Activated CD4-positive, alpha-beta memory T cell treated with anti-CD3 and anti-CD28 coated beads for 36 hours (primary cell): ENCODE measurements around the gene RALY. TPM values are rescaled to one million over a fixed set of nuclear protein-coding genes. Genes with fewer than 3 reads are reported as not detected.

Experiments used
- CTCF ChIA-PET: fragments of 350-600 bp; sonication (Branson Sonifier 250); formaldehyde crosslinking; loops from one replicate; lab custom pipeline; 2021; ENCODE audit warnings: antibody characterized with exemption, inconsistent platforms; lab: Charles Lee
- POLR2A ChIA-PET: fragments of 350-600 bp; sonication (Branson Sonifier 250); formaldehyde crosslinking; loops from one replicate; lab custom pipeline; 2021; ENCODE audit warnings: antibody characterized with exemption; lab: Charles Lee
- DNase-seq: peaks from one replicate; pipeline ENCODE4 v3.0.0-alpha.2; 2020
- H3K27ac Mint-ChIP-seq: one replicate; pipeline ENCODE4 v1.8.0; 2021; ENCODE audit warnings: mixed read lengths
- H3K27me3 Mint-ChIP-seq: one replicate; pipeline ENCODE4 v1.8.0; 2021; ENCODE audit warnings: mixed read lengths
- H3K36me3 Mint-ChIP-seq: one replicate; pipeline ENCODE4 v1.8.0; 2021; ENCODE audit warnings: mixed read lengths
- H3K4me1 Mint-ChIP-seq: one replicate; pipeline ENCODE4 v1.8.0; 2021; ENCODE audit warnings: low read depth, mixed read lengths
- H3K4me3 Mint-ChIP-seq: one replicate; pipeline ENCODE4 v1.8.0; 2021; ENCODE audit warnings: mild to moderate bottlenecking, mixed read lengths
- H3K9me3 Mint-ChIP-seq: one replicate; pipeline ENCODE4 v1.8.0; 2021; ENCODE audit warnings: mixed read lengths
- intact Hi-C: fragments of 100-400 bp; cut with micrococcal nuclease; formaldehyde crosslinking; loops from one replicate; pipeline ENCODE4 v1.15.1; 2023
- total RNA-seq, 2 experiments: library from RNA; stranded (reverse); gene quantifications; one replicate each; pipeline ENCODE4 v1.2.3, GENCODE V29; 2021

The RALY gene
- total RNA-seq, 2 experiments from 2014 or later = 149 to 159 TPM

- intact Hi-C loops = no loop called here
- H3K27ac Mint-ChIP-seq = no peak overlapping the region
- H3K9me3 Mint-ChIP-seq = no peaks in the 10 kb centered on the region
- POLR2A ChIA-PET = no interaction called here
- H3K4me1 Mint-ChIP-seq = peaks cover 10% of the 10 kb centered on the region
- H3K27me3 Mint-ChIP-seq = no peaks in the 10 kb centered on the region
- H3K4me3 Mint-ChIP-seq = no peak overlapping the region
- CTCF ChIA-PET = no interaction called here
- DNase-seq = no peak
- peaks cover 32% of the 10 kb centered on the region for H3K36me3 Mint-ChIP-seq
Measured at GRCh38 chr20:34085544-34086040, 91.9 kb downstream of the RALY start.

GRCh38 chr20:34088305-34089174 lies 94.8 kb downstream of the RALY start:
- H3K36me3 Mint-ChIP-seq = peaks cover 48% of the 10 kb centered on the region
- no peak for DNase-seq
- no peaks in the 10 kb centered on the region for H3K9me3 Mint-ChIP-seq
- peak overlapping the region; percentile 31 for H3K27ac Mint-ChIP-seq
- ChIA-PET POLR2A (interaction anchor here (1.2 kb wide), 1 partner anchor 20 kb away, joined by 3 read pairs; no protein-coding TSS in a partner anchor), CTCF (no interaction called here)
- no peak overlapping the region for H3K4me3 Mint-ChIP-seq
- peaks cover 13% of the 10 kb centered on the region for H3K4me1 Mint-ChIP-seq
- H3K27me3 Mint-ChIP-seq = no peaks in the 10 kb centered on the region
- intact Hi-C loops = no loop called here

- ChIA-PET POLR2A (interaction anchor here (0.8 to 1.2 kb wide), 2 partner anchors 11 to 19 kb away, joined by 3 read pairs; no protein-coding TSS in a partner anchor), CTCF (no interaction called here)
- peaks cover 16% of the 10 kb centered on the region for H3K4me1 Mint-ChIP-seq
- intact Hi-C loops = no loop called here
- peak overlapping the region; percentile 21 for H3K27ac Mint-ChIP-seq
- no peak overlapping the region for H3K4me3 Mint-ChIP-seq
- H3K9me3 Mint-ChIP-seq = no peaks in the 10 kb centered on the region
- no peak for DNase-seq
- H3K27me3 Mint-ChIP-seq = no peaks in the 10 kb centered on the region
- H3K36me3 Mint-ChIP-seq = peaks cover 52% of the 10 kb centered on the region
Measured at GRCh38 chr20:34089175-34089479, 95.4 kb downstream of the RALY start.

GRCh38 chr20:34089655-34090345 lies 96.1 kb downstream of the RALY start:
- ChIA-PET CTCF (interaction anchor here (0.9 kb wide), 1 partner anchor 40 kb away, joined by 3 read pairs; no protein-coding TSS in a partner anchor), POLR2A (interaction anchor here (0.8 to 1.2 kb wide), 2 partner anchors 10 to 19 kb away, joined by 3 read pairs; no protein-coding TSS in a partner anchor)
- DNase-seq = no peak
- Mint-ChIP-seq H3K4me1 (peaks cover 16% of the 10 kb centered on the region), H3K36me3 (peaks cover 55% of the 10 kb centered on the region), H3K27ac (no peak overlapping the region), H3K4me3 (no peak overlapping the region), H3K27me3 (no peaks in the 10 kb centered on the region), H3K9me3 (no peaks in the 10 kb centered on the region)
- intact Hi-C loops = no loop called here

GRCh38 chr20:34090645-34091044 lies 96.9 kb downstream of the RALY start:
- Mint-ChIP-seq H3K4me3 (no peak overlapping the region), H3K27me3 (no peaks in the 10 kb centered on the region), H3K9me3 (no peaks in the 10 kb centered on the region), H3K27ac (peak overlapping the region; percentile 21), H3K4me1 (peaks cover 16% of the 10 kb centered on the region), H3K36me3 (peaks cover 53% of the 10 kb centered on the region)
- intact Hi-C loops = no loop called here
- ChIA-PET CTCF (no interaction called here), POLR2A (interaction anchor here (0.6 kb wide), 1 partner anchor 21 kb away, joined by 4 read pairs; no protein-coding TSS in a partner anchor)
- DNase-seq = no peak

GRCh38 chr20:34091637-34092200 lies 98.0 kb downstream of the RALY start:
- intact Hi-C loops = no loop called here
- peak overlapping the region; percentile 54 for H3K27ac Mint-ChIP-seq
- H3K4me3 Mint-ChIP-seq = no peak overlapping the region
- ChIA-PET POLR2A (interaction anchor here (1.1 to 1.6 kb wide), 2 partner anchors 14 to 16 kb away, joined by 4 to 5 read pairs; no protein-coding TSS in a partner anchor), CTCF (interaction anchor here (0.7 to 1.7 kb wide), 2 partner anchors 177 to 211 kb away, joined by 3 to 6 read pairs; partner anchors contain the start of gene AHCY)
- H3K27me3 Mint-ChIP-seq = no peaks in the 10 kb centered on the region
- no peaks in the 10 kb centered on the region for H3K9me3 Mint-ChIP-seq
- DNase-seq = no peak
- peaks cover 16% of the 10 kb centered on the region for H3K4me1 Mint-ChIP-seq
- peaks cover 63% of the 10 kb centered on the region for H3K36me3 Mint-ChIP-seq

- intact Hi-C loops = no loop called here
- Mint-ChIP-seq H3K4me3 (no peak overlapping the region), H3K36me3 (peaks cover 66% of the 10 kb centered on the region), H3K9me3 (no peaks in the 10 kb centered on the region), H3K27ac (no peak overlapping the region), H3K4me1 (peaks cover 7% of the 10 kb centered on the region), H3K27me3 (no peaks in the 10 kb centered on the region)
- ChIA-PET CTCF (interaction anchor here (0.8 to 1.1 kb wide), 3 partner anchors 24 to 179 kb away, joined by 3 read pairs; no protein-coding TSS in a partner anchor), POLR2A (interaction anchor here (0.6 kb wide), 1 partner anchor 18 kb away, joined by 3 read pairs; the partner anchor contains the start of gene EIF2S2)
- no peak for DNase-seq
Measured at GRCh38 chr20:34093895-34094294, 100.2 kb downstream of the RALY start.

GRCh38 chr20:34095825-34096224 lies 102.1 kb downstream of the RALY start:
- no peak for DNase-seq
- POLR2A ChIA-PET = interaction anchor here (1.2 kb wide), 1 partner anchor 9 kb away, joined by 3 read pairs; no protein-coding TSS in a partner anchor
- H3K4me3 Mint-ChIP-seq = no peak overlapping the region
- intact Hi-C loops = no loop called here
- no peak overlapping the region for H3K27ac Mint-ChIP-seq
- no peaks in the 10 kb centered on the region for H3K9me3 Mint-ChIP-seq
- peaks cover 11% of the 10 kb centered on the region for H3K4me1 Mint-ChIP-seq
- no peaks in the 10 kb centered on the region for H3K27me3 Mint-ChIP-seq
- CTCF ChIA-PET = no interaction called here
- H3K36me3 Mint-ChIP-seq = peaks cover 65% of the 10 kb centered on the region

- POLR2A ChIA-PET = interaction anchor here (1.3 kb wide), 1 partner anchor 12 kb away, joined by 4 read pairs; no protein-coding TSS in a partner anchor
- Mint-ChIP-seq H3K4me3 (no peak overlapping the region), H3K36me3 (peaks cover 66% of the 10 kb centered on the region), H3K27me3 (no peaks in the 10 kb centered on the region), H3K27ac (peak overlapping the region; percentile 21), H3K4me1 (peaks cover 17% of the 10 kb centered on the region), H3K9me3 (no peaks in the 10 kb centered on the region)
- intact Hi-C loops = no loop called here
- CTCF ChIA-PET = no interaction called here
- no peak for DNase-seq
Measured at GRCh38 chr20:34096699-34097444, 103.2 kb downstream of the RALY start.

- ChIA-PET CTCF (interaction anchor here (0.6 kb wide), 1 partner anchor 698 kb away, joined by 6 read pairs; no protein-coding TSS in a partner anchor), POLR2A (interaction anchor here (1.3 kb wide), 1 partner anchor 10 kb away, joined by 4 read pairs; no protein-coding TSS in a partner anchor)
- H3K27ac Mint-ChIP-seq = no peak overlapping the region
- H3K27me3 Mint-ChIP-seq = no peaks in the 10 kb centered on the region
- H3K9me3 Mint-ChIP-seq = no peaks in the 10 kb centered on the region
- H3K4me1 Mint-ChIP-seq = peaks cover 30% of the 10 kb centered on the region
- no peak overlapping the region for H3K4me3 Mint-ChIP-seq
- DNase-seq = no peak
- intact Hi-C loops = no loop called here
- peaks cover 69% of the 10 kb centered on the region for H3K36me3 Mint-ChIP-seq
Measured at GRCh38 chr20:34098570-34098969, 104.9 kb downstream of the RALY start.

GRCh38 chr20:34099675-34100074 lies 106.0 kb downstream of the RALY start:
- Mint-ChIP-seq H3K27ac (peak overlapping the region; percentile 10), H3K4me3 (no peak overlapping the region), H3K36me3 (peaks cover 72% of the 10 kb centered on the region), H3K4me1 (peaks cover 39% of the 10 kb centered on the region), H3K9me3 (no peaks in the 10 kb centered on the region), H3K27me3 (no peaks in the 10 kb centered on the region)
- POLR2A ChIA-PET = interaction anchor here (1.6 to 4.4 kb wide), 2 partner anchors 10 to 12 kb away, joined by 3 to 20 read pairs; partner anchors contain the start of gene EIF2S2
- intact Hi-C loops = no loop called here
- DNase-seq = no peak
- CTCF ChIA-PET = interaction anchor here (0.9 kb wide), 1 partner anchor 167 kb away, joined by 3 read pairs; no protein-coding TSS in a partner anchor
